Vagina (tissue), 2 donors: ENCODE measurements around the gene SLC26A11.

Source experiments
- POLR2AphosphoS5 ChIP-seq, 2 donors: sonication (generic); formaldehyde crosslinking; IDR thresholded peaks; one replicate each; pipeline ENCODE4 v1.9.0; 2017; ENCODE audit warnings: antibody characterized with exemption in 2 of 2, mild to moderate bottlenecking in 2 of 2, low read depth in 1 of 2; ENCODE audit not compliant: insufficient read depth in 1 of 2
- TF ChIP-seq, protein P1 (sequence below), 3 experiments: fragments of 450-650 bp in 2 of 3; fragments of 200-600 bp in 1 of 3; sonication (generic) in 1 of 3; IDR thresholded peaks; one replicate each; pipeline ENCODE4 v1.5.1; 2017 to 2019; ENCODE audit warnings: antibody characterized with exemption in 3 of 3, mild to moderate bottlenecking in 2 of 3, moderate library complexity in 2 of 3

GRCh38 chr17:80219763-80220053 is 519 bp upstream of the SLC26A11 start:
- TF ChIP-seq, protein P1, sequence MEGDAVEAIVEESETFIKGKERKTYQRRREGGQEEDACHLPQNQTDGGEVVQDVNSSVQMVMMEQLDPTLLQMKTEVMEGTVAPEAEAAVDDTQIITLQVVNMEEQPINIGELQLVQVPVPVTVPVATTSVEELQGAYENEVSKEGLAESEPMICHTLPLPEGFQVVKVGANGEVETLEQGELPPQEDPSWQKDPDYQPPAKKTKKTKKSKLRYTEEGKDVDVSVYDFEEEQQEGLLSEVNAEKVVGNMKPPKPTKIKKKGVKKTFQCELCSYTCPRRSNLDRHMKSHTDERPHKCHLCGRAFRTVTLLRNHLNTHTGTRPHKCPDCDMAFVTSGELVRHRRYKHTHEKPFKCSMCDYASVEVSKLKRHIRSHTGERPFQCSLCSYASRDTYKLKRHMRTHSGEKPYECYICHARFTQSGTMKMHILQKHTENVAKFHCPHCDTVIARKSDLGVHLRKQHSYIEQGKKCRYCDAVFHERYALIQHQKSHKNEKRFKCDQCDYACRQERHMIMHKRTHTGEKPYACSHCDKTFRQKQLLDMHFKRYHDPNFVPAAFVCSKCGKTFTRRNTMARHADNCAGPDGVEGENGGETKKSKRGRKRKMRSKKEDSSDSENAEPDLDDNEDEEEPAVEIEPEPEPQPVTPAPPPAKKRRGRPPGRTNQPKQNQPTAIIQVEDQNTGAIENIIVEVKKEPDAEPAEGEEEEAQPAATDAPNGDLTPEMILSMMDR (IDR thresholded peaks at IDR 0.05) = no peak
- peak in 1 of 2 donors; percentile 51 for TF ChIP-seq POLR2AphosphoS5 (IDR thresholded peaks at IDR 0.05; ENCODE audit: insufficient read depth in 1 of 2, low read depth in 1 of 2)
